Esophagus muscularis mucosa (tissue), 4 donors: ENCODE data around the gene ANAPC10. TPM values are rescaled to one million over a fixed set of nuclear protein-coding genes. Genes with fewer than 3 reads are reported as not detected.

ENCODE experiments used
- DNase-seq: peaks from one replicate; pipeline ENCODE4 v3.0.0-alpha.2; 2017; ENCODE audit errors: extremely low spot score
- H3K27ac ChIP-seq, 4 donors: fragments of 200-600 bp; sonication (generic); replicated peaks in 1 of 4; 1 replicate in 3 of 4; 2 replicates in 1 of 4; pipeline ENCODE4 v1.5.1; 2016 to 2019; ENCODE audit warnings: mild to moderate bottlenecking in 1 of 4
- H3K27me3 ChIP-seq, 4 donors: fragments of 200-600 bp; sonication (generic); one replicate each; pipeline versions ENCODE4 v1.5.1 to v1.6.0; 2016 to 2019
- H3K36me3 ChIP-seq, 4 donors: fragments of 200-600 bp; sonication (generic); one replicate each; pipeline ENCODE4 v1.5.1; 2016 to 2019
- H3K4me1 ChIP-seq, 4 donors: fragments of 200-600 bp; sonication (generic); one replicate each; pipeline ENCODE4 v1.5.1; 2016 to 2019
- H3K4me3 ChIP-seq, 4 donors: fragments of 200-600 bp; sonication (generic); 1 replicate in 2 of 4; 2 replicates in 2 of 4; pipeline ENCODE4 v1.5.1; 2016 to 2019; ENCODE audit warnings: mild to moderate bottlenecking in 4 of 4, moderate library complexity in 1 of 4
- H3K9me3 ChIP-seq, 4 donors: fragments of 200-600 bp; sonication (generic); 1 replicate in 3 of 4; 2 replicates in 1 of 4; pipeline ENCODE4 v1.5.1; 2016 to 2019
- EP300 ChIP-seq: sonication (generic); formaldehyde crosslinking; IDR thresholded peaks from one replicate; pipeline ENCODE4 v1.6.1; 2017; ENCODE audit warnings: antibody characterized with exemption
- POLR2A ChIP-seq: fragments of 450-650 bp; IDR thresholded peaks from one replicate; pipeline ENCODE4 v1.6.1; 2017; ENCODE audit warnings: antibody characterized with exemption, moderate library complexity, mild to moderate bottlenecking, low read depth
- POLR2AphosphoS5 ChIP-seq, 2 donors: sonication (generic); formaldehyde crosslinking; IDR thresholded peaks; one replicate each; pipeline ENCODE4 v1.6.1; 2017; ENCODE audit warnings: antibody characterized with exemption in 2 of 2
- WGBS: methylation state at CpG from one replicate; pipeline ENCODE4 v1.1.5; 2018; 5-methylcytosine and 5-hydroxymethylcytosine counted together
- intact Hi-C: fragments of 100-400 bp; cut with DNase I; formaldehyde crosslinking; loops from one replicate; pipeline ENCODE4 v1.15.1; 2023
- total RNA-seq, 4 donors: library from RNA; depleted of rRNA; stranded (reverse); fragments of >200 nt; gene quantifications; one replicate each; pipeline versions ENCODE4 v1.1.0 to v1.2.1, GENCODE V29; 2016
- TF ChIP-seq, protein P1 (sequence below), 3 experiments: fragments of 200-600 bp in 2 of 3; fragments of 450-650 bp in 1 of 3; sonication (generic) in 2 of 3; IDR thresholded peaks; one replicate each; pipeline ENCODE4 v1.5.1; 2017 to 2019; ENCODE audit warnings: antibody characterized with exemption in 3 of 3, mild to moderate bottlenecking in 2 of 3, moderate library complexity in 1 of 3

The ANAPC10 gene
- total RNA-seq, 4 donors from 2014 or later, result 17.8 to 32.0 (median 21.3) TPM

DNA sequence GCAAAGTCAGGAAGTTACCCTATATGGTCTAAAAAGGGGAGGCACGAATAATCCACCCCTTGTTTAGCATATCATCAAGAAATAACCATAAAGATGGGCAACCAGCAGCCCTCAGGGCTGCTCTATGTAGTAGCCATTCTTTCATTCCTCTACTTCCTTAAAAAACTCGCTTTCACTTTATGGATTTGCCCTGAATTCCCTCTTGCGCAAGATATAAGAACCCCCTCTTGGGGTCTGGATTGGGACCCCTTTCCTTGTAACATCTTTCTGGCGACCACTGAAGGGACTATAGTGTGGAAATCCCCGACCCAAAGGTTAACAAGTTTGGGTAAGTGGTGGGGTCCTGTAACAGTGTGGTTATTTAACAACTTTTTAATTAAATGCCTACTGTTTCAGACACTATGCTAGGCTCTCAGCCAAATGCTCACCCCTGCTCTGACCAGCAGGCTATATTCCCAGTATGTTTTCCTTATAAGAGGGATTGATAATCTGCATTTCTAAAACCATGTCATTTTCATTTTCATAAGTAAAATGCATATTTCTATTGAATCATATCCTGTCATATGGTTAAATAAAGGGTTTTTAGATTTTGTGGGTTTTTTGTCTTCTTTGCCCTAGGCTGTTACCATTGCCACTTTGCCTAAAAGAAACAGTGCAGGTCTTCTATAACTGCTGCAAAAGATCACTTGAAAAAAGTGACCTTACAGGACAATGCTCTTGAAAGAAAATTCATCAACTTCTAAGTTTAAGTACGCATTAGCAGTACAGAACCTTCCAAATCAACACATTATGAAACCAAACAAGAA lies 41.5 kb downstream of the ANAPC10 start:
- Histone ChIP-seq H3K27ac (no peak overlapping the region), H3K4me3 (no peak overlapping the region), H3K36me3 (peaks cover 0 to 3% (median 0%) of the 10 kb centered on the region in 4 donors), H3K9me3 (no peaks in the 10 kb centered on the region), H3K4me1 (no peaks in the 10 kb centered on the region), H3K27me3 (no peaks in the 10 kb centered on the region)
- TF ChIP-seq POLR2AphosphoS5 (IDR thresholded peaks at IDR 0.05) (no peak), EP300 (no peak), POLR2A (no peak)
- TF ChIP-seq, protein P1, sequence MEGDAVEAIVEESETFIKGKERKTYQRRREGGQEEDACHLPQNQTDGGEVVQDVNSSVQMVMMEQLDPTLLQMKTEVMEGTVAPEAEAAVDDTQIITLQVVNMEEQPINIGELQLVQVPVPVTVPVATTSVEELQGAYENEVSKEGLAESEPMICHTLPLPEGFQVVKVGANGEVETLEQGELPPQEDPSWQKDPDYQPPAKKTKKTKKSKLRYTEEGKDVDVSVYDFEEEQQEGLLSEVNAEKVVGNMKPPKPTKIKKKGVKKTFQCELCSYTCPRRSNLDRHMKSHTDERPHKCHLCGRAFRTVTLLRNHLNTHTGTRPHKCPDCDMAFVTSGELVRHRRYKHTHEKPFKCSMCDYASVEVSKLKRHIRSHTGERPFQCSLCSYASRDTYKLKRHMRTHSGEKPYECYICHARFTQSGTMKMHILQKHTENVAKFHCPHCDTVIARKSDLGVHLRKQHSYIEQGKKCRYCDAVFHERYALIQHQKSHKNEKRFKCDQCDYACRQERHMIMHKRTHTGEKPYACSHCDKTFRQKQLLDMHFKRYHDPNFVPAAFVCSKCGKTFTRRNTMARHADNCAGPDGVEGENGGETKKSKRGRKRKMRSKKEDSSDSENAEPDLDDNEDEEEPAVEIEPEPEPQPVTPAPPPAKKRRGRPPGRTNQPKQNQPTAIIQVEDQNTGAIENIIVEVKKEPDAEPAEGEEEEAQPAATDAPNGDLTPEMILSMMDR (IDR thresholded peaks at IDR 0.05), result no peak
- no peak for DNase-seq
- WGBS, result 97% methylated on average over 6 of the region's 6 CpGs
- intact Hi-C loops, result no loop called here

DNA sequence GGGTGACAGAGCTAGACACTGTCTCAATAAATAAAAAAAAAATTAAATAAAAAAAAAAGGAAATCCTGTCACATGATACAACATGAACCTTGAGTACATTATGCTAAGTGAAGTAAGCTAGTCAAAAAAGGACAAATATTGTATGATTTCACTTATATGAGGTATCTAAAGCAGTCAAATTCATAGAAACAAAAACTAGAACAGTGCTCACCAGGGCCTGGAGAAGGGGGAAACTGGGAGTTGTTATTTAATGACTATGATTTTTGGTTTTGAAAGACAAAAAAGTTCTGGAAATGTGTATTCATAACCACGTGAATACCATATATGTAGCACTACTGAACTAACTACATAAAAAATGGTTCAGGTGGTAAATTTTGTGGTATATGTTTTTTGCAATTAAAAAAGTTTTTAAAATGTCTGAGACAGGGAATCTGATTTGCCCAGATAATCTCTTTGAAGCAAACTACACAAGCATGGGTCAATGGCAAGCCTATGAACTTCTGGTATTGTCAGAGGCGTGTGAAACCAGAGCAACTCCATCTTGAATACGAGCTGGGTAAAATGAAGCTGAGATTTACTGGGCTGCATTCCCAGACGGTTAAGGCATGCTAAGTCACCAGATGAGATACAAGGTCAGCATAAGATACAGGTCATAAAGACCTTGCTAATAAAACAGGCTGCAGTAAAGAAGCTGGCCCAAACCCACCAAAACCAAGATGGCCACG lies 42.3 kb downstream of the ANAPC10 start:
- no peak for DNase-seq
- Histone ChIP-seq H3K27ac (no peak overlapping the region), H3K4me1 (no peaks in the 10 kb centered on the region), H3K9me3 (no peaks in the 10 kb centered on the region), H3K4me3 (no peak overlapping the region), H3K27me3 (no peaks in the 10 kb centered on the region), H3K36me3 (peaks cover 0 to 3% (median under 1%) of the 10 kb centered on the region in 4 donors)
- TF ChIP-seq POLR2AphosphoS5 (IDR thresholded peaks at IDR 0.05) (no peak), POLR2A (no peak), EP300 (no peak)
- TF ChIP-seq, protein P1 (IDR thresholded peaks at IDR 0.05), result no peak
- intact Hi-C loops, result no loop called here
- whole genome bisulfite sequencing, result 91% methylated on average over 5 of the region's 5 CpGs

DNA sequence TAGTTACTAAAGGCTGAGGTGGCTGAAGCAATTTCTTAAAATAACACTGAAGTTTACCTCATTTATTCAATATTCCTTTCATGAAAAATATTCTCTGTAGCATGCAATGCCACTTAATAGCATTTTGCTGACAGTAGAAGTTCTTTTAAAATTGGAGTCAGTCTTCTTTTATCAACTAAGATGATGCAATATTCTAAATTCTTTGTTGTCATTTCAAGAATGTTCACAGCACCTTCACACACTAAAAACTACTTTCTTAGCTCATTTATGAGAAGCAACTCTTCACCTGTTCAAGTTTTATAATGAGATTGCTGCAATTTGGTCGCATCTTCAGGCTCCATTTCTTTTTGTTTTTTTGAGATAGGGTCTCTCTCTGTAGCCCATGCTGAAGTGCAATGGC lies 48.8 kb downstream of the ANAPC10 start:
- Histone ChIP-seq H3K27ac (no peak overlapping the region), H3K4me3 (no peak overlapping the region), H3K9me3 (no peaks in the 10 kb centered on the region), H3K36me3 (peaks cover 0 to 11% (median 3%) of the 10 kb centered on the region in 4 donors), H3K4me1 (no peaks in the 10 kb centered on the region), H3K27me3 (no peaks in the 10 kb centered on the region)
- WGBS, result 100% methylated on average over 1 of the region's 1 CpG
- intact Hi-C loops, result no loop called here
- TF ChIP-seq POLR2A (no peak), EP300 (no peak), POLR2AphosphoS5 (IDR thresholded peaks at IDR 0.05) (no peak)
- TF ChIP-seq, protein P1 (IDR thresholded peaks at IDR 0.05), result no peak
- no peak for DNase-seq

DNA sequence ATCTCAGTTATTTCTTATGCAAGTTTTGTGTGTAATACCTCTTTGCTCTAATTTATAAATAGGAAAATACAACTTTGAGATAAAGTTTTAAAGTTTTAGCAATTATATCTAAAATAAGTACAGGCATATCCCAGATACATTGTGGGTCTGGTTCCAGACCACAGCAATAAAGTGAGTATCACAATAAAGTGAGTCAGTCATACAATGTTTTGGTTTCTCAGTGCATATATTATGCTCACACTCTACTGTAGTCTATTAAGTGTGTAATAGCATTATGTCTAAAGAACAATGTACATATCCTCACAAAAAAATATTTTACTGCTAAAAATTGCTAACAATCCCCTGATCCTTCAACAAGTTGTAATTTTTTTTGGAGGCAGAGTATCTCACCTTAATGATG lies 49.2 kb downstream of the ANAPC10 start:
- H3K27me3 ChIP-seq, result no peaks in the 10 kb centered on the region
- intact Hi-C loops, result no loop called here

More for the DNA sequence above, 49.2 kb downstream of the ANAPC10 start:
- Histone ChIP-seq H3K9me3 (no peaks in the 10 kb centered on the region), H3K4me3 (no peak overlapping the region), H3K4me1 (no peaks in the 10 kb centered on the region), H3K27ac (no peak overlapping the region), H3K36me3 (peaks cover 0 to 11% (median 3%) of the 10 kb centered on the region in 4 donors)
- no peak for DNase-seq
- no peak for TF ChIP-seq POLR2AphosphoS5 (IDR thresholded peaks at IDR 0.05)
- TF ChIP-seq, protein P1 (IDR thresholded peaks at IDR 0.05), result no peak
- TF ChIP-seq POLR2A, result no peak
- no peak for TF ChIP-seq EP300
